ENCODE measurements around the gene ACTR10. TPM values are rescaled to one million over a fixed set of nuclear protein-coding genes. Genes with fewer than 3 reads are reported as not detected.

Gene ACTR10
- 10 to 100 TPM; 32.7 to 35.2 TPM for total RNA-seq

DNA sequence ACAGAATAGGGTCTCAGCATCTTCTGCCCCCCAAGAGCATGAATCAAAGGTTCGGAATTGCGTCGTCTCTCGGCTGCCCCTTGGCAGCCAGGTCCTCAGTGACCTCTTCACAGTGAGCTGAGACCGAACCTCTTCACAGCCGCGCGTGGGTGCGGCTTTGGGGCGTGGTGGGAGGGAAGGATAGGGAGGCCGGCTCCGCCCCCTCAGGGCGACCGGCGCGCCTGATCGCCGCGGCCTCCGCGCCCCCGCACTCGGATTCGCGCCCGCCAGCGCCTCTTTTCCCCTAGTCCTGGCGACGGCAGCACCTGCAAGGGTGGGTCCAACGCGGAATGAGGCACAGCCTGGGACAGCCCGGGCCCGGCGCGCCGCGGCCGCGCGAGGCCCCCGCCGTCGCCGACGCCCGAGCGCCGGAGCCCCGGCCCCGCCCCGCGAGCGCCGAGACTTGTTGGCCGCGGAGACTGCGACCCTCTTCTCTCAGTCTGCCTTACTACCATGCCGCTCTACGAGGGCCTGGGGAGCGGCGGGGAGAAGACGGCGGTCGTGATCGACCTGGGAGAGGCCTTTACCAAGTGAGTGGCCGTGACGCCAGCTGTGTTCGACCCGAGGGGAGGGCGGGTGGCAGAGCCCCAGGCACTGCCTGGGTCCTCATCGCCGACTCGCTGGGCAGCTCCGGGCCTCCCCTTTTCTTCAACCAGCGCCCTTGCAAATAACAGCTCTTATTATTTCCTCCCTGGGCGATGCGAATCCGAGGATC, at the start of gene ACTR10:
TSS of gene ACTR10 (plus strand) at position 424 of the 754 bp plus-strand sequence. CDS start at position 493, 69 bp downstream.
- ChIA-PET CTCF (interaction anchor here (0.8 to 1.2 kb wide), 2 partner anchors 17 to 92 kb away, joined by 3 read pairs; no protein-coding TSS in a partner anchor), POLR2A (interaction anchor here (0.6 to 2.6 kb wide), 5 partner anchors 45 to 228 kb away, joined by 3 to 11 read pairs (median 3); partner anchors contain the start of genes ARID4A, KIAA0586, PSMA3 and TIMM9)

- ChIA-PET POLR2A (no interaction called here), CTCF (no interaction called here)
Observed at GRCh38 chr14:58150243-58150805, 49.6 kb upstream of the ACTR10 start.

- CTCF ChIA-PET = no interaction called here
- POLR2A ChIA-PET = no interaction called here
Observed at GRCh38 chr14:58151133-58152013, 48.6 kb upstream of the ACTR10 start.

DNA sequence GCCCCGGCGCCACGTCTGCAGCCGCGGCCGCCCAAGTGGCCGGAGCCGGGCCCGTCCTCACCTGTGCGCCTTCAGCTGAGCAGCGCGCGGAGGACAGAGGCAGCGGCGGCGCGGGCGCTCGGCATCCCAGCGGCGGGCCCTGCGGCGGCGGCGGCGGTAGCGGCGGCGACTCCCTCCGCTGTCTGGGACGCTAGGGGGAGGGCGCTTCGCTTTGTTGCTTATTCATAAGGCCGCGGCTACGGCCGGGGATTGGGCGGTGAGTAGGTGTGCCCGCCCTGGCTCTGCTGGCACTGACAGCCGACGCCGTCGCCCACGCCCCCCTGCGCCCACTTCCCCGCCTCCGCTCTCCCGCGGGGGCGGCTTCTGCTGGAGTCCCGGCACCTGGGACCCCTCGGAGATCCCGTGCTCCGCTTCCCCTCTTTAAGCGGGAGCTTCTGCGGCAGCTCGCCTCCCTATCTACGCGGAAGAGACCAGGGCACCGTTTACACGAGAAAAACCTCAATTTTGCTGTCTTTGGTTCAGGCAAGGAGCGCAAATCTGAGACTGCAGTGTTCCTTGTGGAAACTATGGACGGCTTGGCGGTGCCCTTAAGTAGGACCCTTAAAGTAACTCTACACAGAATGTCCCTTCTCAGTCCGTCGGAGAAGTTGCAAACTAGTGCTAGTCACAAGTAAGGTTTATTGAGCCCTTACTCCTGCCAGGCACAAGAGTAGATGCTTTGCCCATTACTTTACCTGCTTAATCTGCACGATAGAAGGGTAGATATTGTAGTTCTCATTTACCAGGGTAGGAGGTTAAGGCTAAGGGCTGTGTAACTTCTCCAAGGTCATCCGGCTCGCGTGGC, 47.7 kb upstream of the ACTR10 start, which contains the start of gene ARMH4:
TSS of gene ARMH4 (minus strand) at position 200 of the 844 bp plus-strand sequence. CDS start 12,855 bp downstream, outside the sequence.
- CTCF ChIA-PET = no interaction called here
- POLR2A ChIA-PET = no interaction called here

GRCh38 chr14:58160561-58160960, 39.4 kb upstream of the ACTR10 start:
- POLR2A ChIA-PET = no interaction called here
- CTCF ChIA-PET = interaction anchor here (1.0 kb wide), 1 partner anchor 53 kb away, joined by 3 read pairs; no protein-coding TSS in a partner anchor

GRCh38 chr14:58166005-58166983, 33.7 kb upstream of the ACTR10 start:
- ChIA-PET POLR2A (no interaction called here), CTCF (interaction anchor here (0.8 kb wide), 1 partner anchor 186 kb away, joined by 3 read pairs; no protein-coding TSS in a partner anchor)

DNA sequence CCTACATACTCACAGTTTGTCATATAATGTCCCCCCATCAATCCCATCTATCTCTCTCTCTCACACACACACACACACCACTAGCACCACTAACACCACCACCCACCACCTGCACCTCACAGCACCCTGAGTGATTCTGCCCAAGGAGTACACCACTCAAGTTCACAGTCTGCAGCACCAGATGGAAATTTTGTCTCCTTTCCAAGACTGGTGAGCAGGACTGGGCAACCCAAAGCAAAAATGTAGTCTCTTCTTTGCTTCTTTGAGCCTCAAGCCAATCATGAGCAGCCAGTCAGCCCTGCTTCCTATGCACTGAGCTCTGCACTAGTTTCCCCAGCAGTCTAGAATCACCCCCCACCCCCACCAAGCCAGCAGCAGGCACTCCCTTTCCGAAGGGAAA, 32.9 kb upstream of the ACTR10 start:
- POLR2A ChIA-PET = no interaction called here
- CTCF ChIA-PET = no interaction called here

GRCh38 chr14:58167891-58168290, 32.1 kb upstream of the ACTR10 start:
- ChIA-PET CTCF (interaction anchor here (0.7 kb wide), 1 partner anchor 58 kb away, joined by 3 read pairs; no protein-coding TSS in a partner anchor), POLR2A (no interaction called here)

DNA sequence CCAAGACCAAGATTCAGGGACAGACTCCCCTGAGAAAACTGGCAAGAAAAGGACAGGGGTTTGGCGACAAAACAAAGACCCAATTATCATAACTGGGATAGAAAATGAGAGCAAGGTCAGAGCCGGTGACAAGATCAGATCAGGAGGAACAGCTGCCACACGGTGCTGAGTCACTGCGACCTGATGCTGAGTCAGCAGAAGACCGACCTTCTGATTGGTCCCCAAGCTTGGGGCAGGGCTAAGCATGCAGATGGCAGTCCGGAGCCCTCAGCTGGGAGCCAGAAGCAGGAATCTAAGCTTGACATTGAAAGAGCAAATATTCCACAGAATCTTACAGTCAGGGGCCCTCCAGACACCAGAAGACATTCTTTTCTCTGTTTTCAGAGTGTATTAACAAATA, 28.9 kb upstream of the ACTR10 start:
- ChIA-PET CTCF (no interaction called here), POLR2A (no interaction called here)

GRCh38 chr14:58177125-58177524, 22.8 kb upstream of the ACTR10 start:
- POLR2A ChIA-PET = no interaction called here

DNA sequence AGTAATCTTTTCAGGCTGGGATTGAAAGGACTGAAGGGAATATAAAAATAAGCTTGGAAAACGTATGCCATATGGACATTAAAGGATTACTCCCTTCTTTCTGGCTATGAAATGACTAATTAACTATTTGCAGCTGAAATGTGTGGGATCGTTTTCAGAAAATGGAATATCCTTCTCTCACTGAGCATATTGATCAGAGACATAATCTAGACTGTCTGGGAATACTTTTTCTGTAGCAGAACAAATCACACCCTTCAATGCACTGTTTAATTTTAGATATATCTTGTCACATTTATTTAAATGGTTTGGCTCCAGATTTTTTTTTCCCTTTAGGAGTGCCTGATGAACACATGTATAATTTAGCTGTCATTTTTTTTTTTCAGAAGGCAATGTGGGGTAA, 10.8 kb upstream of the ACTR10 start:
- ChIA-PET POLR2A (no interaction called here), CTCF (no interaction called here)

More at GRCh38 chr14:58177125-58177524, 22.8 kb upstream of the ACTR10 start:
- CTCF ChIA-PET = no interaction called here

- POLR2A ChIA-PET = no interaction called here
- CTCF ChIA-PET = no interaction called here
Observed at GRCh38 chr14:58191763-58192601, 8.0 kb upstream of the ACTR10 start.

- POLR2A ChIA-PET = interaction anchor here (0.5 kb wide), 1 partner anchor 76 kb away, joined by 3 read pairs; no protein-coding TSS in a partner anchor
Observed at GRCh38 chr14:58193542-58193941, 6.4 kb upstream of the ACTR10 start.

DNA sequence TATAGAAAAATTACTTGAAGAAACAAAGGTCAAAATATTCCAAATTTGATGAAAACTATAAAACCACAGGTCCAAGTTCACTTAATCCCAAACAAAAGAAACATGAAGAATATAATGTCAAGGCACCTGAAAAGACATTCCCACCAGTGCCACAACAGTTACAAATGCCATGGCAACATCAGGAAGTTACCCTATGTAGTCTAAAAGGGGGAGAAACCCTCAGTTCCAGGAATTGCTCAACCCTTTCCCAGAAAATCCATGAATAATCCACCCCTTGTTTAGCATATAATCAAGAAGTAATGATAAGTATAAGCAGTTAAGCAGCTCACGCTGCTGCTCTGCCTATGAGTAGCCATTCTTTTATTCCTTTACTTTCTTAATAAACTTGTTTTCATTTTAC, 3.8 kb upstream of the ACTR10 start:
- POLR2A ChIA-PET = no interaction called here
- CTCF ChIA-PET = interaction anchor here (0.6 kb wide), 1 partner anchor 42 kb away, joined by 5 read pairs; no protein-coding TSS in a partner anchor

More at GRCh38 chr14:58193542-58193941, 6.4 kb upstream of the ACTR10 start:
- CTCF ChIA-PET = no interaction called here

DNA sequence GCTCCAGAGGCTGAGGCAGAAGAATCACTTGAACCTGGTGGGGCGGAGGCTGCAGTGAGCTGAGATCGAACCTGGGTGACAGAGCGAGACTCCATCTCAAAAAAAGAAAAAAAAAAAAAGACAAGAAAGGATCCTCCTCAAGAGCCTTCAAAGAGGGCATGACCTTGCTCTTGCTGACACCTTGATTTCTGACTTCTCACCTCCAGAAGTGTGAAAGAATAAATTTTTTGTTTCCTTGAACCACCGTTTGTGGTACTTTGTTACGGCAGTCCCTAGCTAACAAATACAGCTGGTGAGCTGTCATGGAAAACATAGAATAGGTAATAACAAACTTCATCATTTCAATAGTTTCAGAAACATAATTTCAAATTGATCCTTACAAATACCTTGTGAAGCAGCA, 1.9 kb upstream of the ACTR10 start:
- ChIA-PET CTCF (no interaction called here), POLR2A (interaction anchor here (0.7 to 2.6 kb wide), 2 partner anchors 46 to 808 kb away, joined by 11 to 14 read pairs; partner anchors contain the start of gene PSMA3)

- POLR2A ChIA-PET = interaction anchor here (0.9 to 2.6 kb wide), 3 partner anchors 44 to 205 kb away, joined by 3 to 11 read pairs (median 6); partner anchors contain the start of genes ARID4A and PSMA3
- CTCF ChIA-PET = no interaction called here
Observed at GRCh38 chr14:58200480-58200841, 512 bp downstream of the ACTR10 start.

- ChIA-PET POLR2A (interaction anchor here (2.6 kb wide), 1 partner anchor 44 kb away, joined by 11 read pairs; the partner anchor contains the start of gene PSMA3), CTCF (no interaction called here)
Observed at GRCh38 chr14:58200846-58201245, 897 bp downstream of the ACTR10 start.
